ENCODE data around the gene NTRK2. TPM values are rescaled to one million over a fixed set of nuclear protein-coding genes. Genes with fewer than 3 reads are reported as not detected.

NTRK2 gene
- total and polyA plus RNA-seq, 10 of the 15 experiments (the other 5 are each of a cell fraction or from before 2014, with no cell fraction given) = 0.42 to 4.6 (median 0.65) TPM

- H3K4me3 ChIP-seq = no peak overlapping the region
- no peaks in the 10 kb centered on the region for H4K20me1 ChIP-seq (ENCODE audit: control insufficient read depth, insufficient read depth)
- BruUV-seq (replicated peaks) = no TSS peak
- no peak overlapping the region for H3K27ac ChIP-seq (ENCODE audit: control insufficient read depth, insufficient read depth)
- no peaks in the 10 kb centered on the region for H3K79me2 ChIP-seq (ENCODE audit: control insufficient read depth, insufficient read depth, low read length)
- ChIA-PET RAD21 (ENCODE audit: unreplicated experiment) (interaction anchor here (1.0 to 7.9 kb wide), 8 partner anchors 14 to 61 kb away, joined by 3 to 101 read pairs (median 6); no protein-coding TSS in a partner anchor), POLR2A (interaction anchor here (1.1 to 4.9 kb wide), 5 partner anchors 12 to 55 kb away, joined by 3 to 18 read pairs (median 5); no protein-coding TSS in a partner anchor), CTCF (interaction anchor here (1.8 to 14.7 kb wide), 3 partner anchors 8 to 58 kb away, joined by 14 to 177 read pairs (median 55); no protein-coding TSS in a partner anchor), SMC1A (ENCODE audit: uncharacterized antibody, unreplicated experiment) (interaction anchor here (1.5 to 15.0 kb wide), 10 partner anchors 7 to 58 kb away, joined by 3 to 204 read pairs (median 18); no protein-coding TSS in a partner anchor)
- H3K9ac ChIP-seq (ENCODE audit: control insufficient read depth, insufficient read depth, low read length) = no peak overlapping the region
- peaks cover 9% of the 10 kb centered on the region for H3K9me3 ChIP-seq (replicated peaks; ENCODE audit: control insufficient read depth, insufficient read depth, low read length)
- intact Hi-C loops (cut with micrococcal nuclease; ENCODE audit: unreplicated experiment) (loop anchor here (10.0 kb wide), 1 partner anchor 462 kb away; no protein-coding TSS in a partner anchor), in situ Hi-C loops (cut with MboI) (loop anchor here (10.0 to 25.0 kb wide), 2 partner anchors 52 to 769 kb away; partner anchors contain the start of genes HNRNPK and RMI1)
- H3K4me1 ChIP-seq (ENCODE audit: control insufficient read depth, insufficient read depth, low read length) = peaks cover 37% of the 10 kb centered on the region
- no peak overlapping the region for H2AFZ ChIP-seq (ENCODE audit: control insufficient read depth, low read depth, low read length)
- no peaks in the 10 kb centered on the region for H3K27me3 ChIP-seq (replicated peaks in 1 of 2; ENCODE audit: control insufficient read depth in 2 of 2, insufficient read depth in 2 of 2, low read length in 1 of 2)
- 100% methylated on average over 1 of the region's 1 CpG for WGBS (ENCODE audit: insufficient coverage, insufficient replicate concordance, low lambda C conversion rate, missing lambda C conversion rate)
- no peak for TF ChIP-seq ZNF217 (IDR thresholded peaks at IDR 0.05)
- no peak for TF ChIP-seq ASH2L (IDR thresholded peaks at IDR 0.05; ENCODE audit: borderline replicate concordance, low read depth)
- no peak for TF ChIP-seq ZNF592 (IDR thresholded peaks at IDR 0.05)
- TF ChIP-seq STAT3 (IDR thresholded peaks at IDR 0.05; ENCODE audit: low read depth, low read length) = no peak
- no peak for TF ChIP-seq ZNF687 (IDR thresholded peaks at IDR 0.05)
- TF ChIP-seq USF2 (IDR thresholded peaks at IDR 0.05; ENCODE audit: borderline replicate concordance, low read depth, low read length) = no peak
- no peak for TF ChIP-seq POLR2A (IDR thresholded peaks at IDR 0.05; ENCODE audit: low read depth, low read length)
- no peak for TF ChIP-seq RELA (IDR thresholded peaks at IDR 0.05; ENCODE audit: borderline replicate concordance, partially characterized antibody)
- TF ChIP-seq CHD4 (IDR thresholded peaks at IDR 0.05) = no peak
- no peak for TF ChIP-seq FOXM1 (IDR thresholded peaks at IDR 0.05; ENCODE audit: low read depth, low read length)
- ATAC-seq = no peak
- no peak overlapping the region for H3K4me2 ChIP-seq (ENCODE audit: control insufficient read depth, insufficient read depth)
- DNase-seq (ENCODE audit: low read depth, low spot score) = no peak
- no peak for FAIRE-seq
- H3K36me3 ChIP-seq (ENCODE audit: control insufficient read depth in 2 of 2, insufficient read depth in 2 of 2, low read length in 1 of 2) = no peaks in the 10 kb centered on the region
These were observed 87.2 kb downstream of the NTRK2 start for GRCh38 chr9:84756731-84757130.
